NOMO-1 treated with DMSO at 0.1 percent for 48 hours (cell line): ENCODE data around the gene MYADML2.

Experiments used
- DNase-seq: peaks from one replicate; lab custom pipeline; 2025; ENCODE audit not compliant: unreplicated experiment; lab: John Stamatoyannopoulos, UW

The MYADML2 gene

GRCh38 chr17:81901167-81902022 is 45.6 kb downstream of the MYADML2 start:
- no peak for DNase-seq

- no peak for DNase-seq
These were observed 46.7 kb downstream of the MYADML2 start for GRCh38 chr17:81900181-81900820.

GRCh38 chr17:81899514-81900166 is 47.4 kb downstream of the MYADML2 start:
- DNase-seq, result no peak

GRCh38 chr17:81898885-81899284 is 48.1 kb downstream of the MYADML2 start:
- no peak for DNase-seq

GRCh38 chr17:81898029-81898866 is 48.8 kb downstream of the MYADML2 start:
- DNase-seq, result no peak

GRCh38 chr17:81895400-81895799 is 51.6 kb downstream of the MYADML2 start:
- no peak for DNase-seq

- no peak for DNase-seq
These were observed 55.8 kb downstream of the MYADML2 start for GRCh38 chr17:81891303-81891552.

GRCh38 chr17:81890447-81891302 is 56.4 kb downstream of the MYADML2 start:
- no peak for DNase-seq
